Thyroid gland (tissue), 4 donors: Measurements from ENCODE around the gene IQSEC1.

Source experiments
- CTCF ChIP-seq, 6 experiments: fragments of 200-600 bp in 3 of 6; fragments of 450-650 bp in 3 of 6; sonication (generic) in 3 of 6; IDR thresholded peaks; one replicate each; pipeline ENCODE4 v1.5.1; 2016 to 2019; ENCODE audit warnings: antibody characterized with exemption in 6 of 6, mild to moderate bottlenecking in 2 of 6, inconsistent platforms in 1 of 6, moderate library complexity in 1 of 6
- POLR2A ChIP-seq, 2 donors: fragments of 450-650 bp; IDR thresholded peaks; one replicate each; pipeline ENCODE4 v1.6.1; 2017; ENCODE audit warnings: antibody characterized with exemption in 2 of 2, mild to moderate bottlenecking in 2 of 2, moderate library complexity in 1 of 2

- no peak for TF ChIP-seq CTCF (IDR thresholded peaks at IDR 0.05)
- no peak for TF ChIP-seq POLR2A (IDR thresholded peaks at IDR 0.05)
Measured at GRCh38 chr3:12909710-12910109, 163.5 kb downstream of the IQSEC1 start.
